Natural killer cell (primary cell): ENCODE results near the gene TLCD1. TPM values are rescaled to one million over a fixed set of nuclear protein-coding genes. Genes with fewer than 3 reads are reported as not detected.

ENCODE experiments used
- ATAC-seq, 3 donors: fragments of 150-1000 bp in 2 of 3; fragments of 200-7000 bp in 1 of 3; cut with Tn5 transposase; 1 replicate in 1 of 3; 2 replicates in 2 of 3; pipeline ENCODE4 v1.10.0; 2021; ENCODE audit warnings: mild to moderate bottlenecking in 2 of 3, moderate library complexity in 2 of 3
- DNase-seq, 2 donors: peaks; one replicate each; pipeline versions ENCODE4 v3.0.0 to v3.0.0-alpha.2; 2013 to 2021; ENCODE audit warnings: mixed read lengths in 1 of 2
- H3K27ac ChIP-seq: one replicate; pipeline ENCODE4 v1.5.1; 2013; ENCODE audit warnings: mild to moderate bottlenecking, low read length
- H3K27me3 ChIP-seq: one replicate; pipeline ENCODE4 v1.6.1; 2013; ENCODE audit warnings: low read length; ENCODE audit not compliant: control insufficient read depth, insufficient read depth
- H3K36me3 ChIP-seq: one replicate; pipeline ENCODE4 v1.6.1; 2013; ENCODE audit warnings: low read length; ENCODE audit not compliant: control insufficient read depth, insufficient read depth
- H3K4me1 ChIP-seq: one replicate; pipeline ENCODE4 v1.6.1; 2013; ENCODE audit warnings: low read length; ENCODE audit not compliant: control insufficient read depth, insufficient read depth
- H3K4me3 ChIP-seq: one replicate; pipeline ENCODE4 v1.5.1; 2013; ENCODE audit warnings: low read length
- H3K9me3 ChIP-seq: one replicate; pipeline ENCODE4 v1.6.1; 2013; ENCODE audit warnings: low read length; ENCODE audit not compliant: control insufficient read depth, insufficient read depth
- H3K27ac Mint-ChIP-seq, 2 donors: one replicate each; pipeline ENCODE4 v1.8.0; 2022; ENCODE audit warnings: mild to moderate bottlenecking in 2 of 2, mixed read lengths in 2 of 2, moderate library complexity in 1 of 2
- H3K27me3 Mint-ChIP-seq, 2 donors: one replicate each; pipeline ENCODE4 v1.8.0; 2022; ENCODE audit warnings: low read depth in 2 of 2, mixed read lengths in 2 of 2
- H3K36me3 Mint-ChIP-seq: one replicate; pipeline ENCODE4 v1.8.0; 2022; ENCODE audit warnings: mixed read lengths
- H3K4me1 Mint-ChIP-seq, 2 donors: one replicate each; pipeline ENCODE4 v1.8.0; 2022; ENCODE audit warnings: mixed read lengths in 2 of 2
- H3K4me3 Mint-ChIP-seq: one replicate; pipeline ENCODE4 v1.8.0; 2022; ENCODE audit warnings: mild to moderate bottlenecking, moderate library complexity, mixed read lengths
- H3K9me3 Mint-ChIP-seq, 2 donors: one replicate each; pipeline ENCODE4 v1.8.0; 2022; ENCODE audit warnings: mixed read lengths in 2 of 2
- WGBS: methylation state at CpG from one replicate; pipeline ENCODE4 v1.1.7; 2013; ENCODE audit warnings: missing lambda C conversion rate; ENCODE audit not compliant: insufficient coverage; 5-methylcytosine and 5-hydroxymethylcytosine counted together
- intact Hi-C: fragments of 100-400 bp; cut with micrococcal nuclease; formaldehyde crosslinking; loops from one replicate; pipeline ENCODE4 v1.14.2; 2022
- total RNA-seq, 4 donors: library from RNA; stranded (reverse); fragments of 120-200 nt in 1 of 4; gene quantifications; one replicate each; pipeline versions ENCODE4 v1.2.3 to v1.2.4, GENCODE V29; 2013 to 2022
- TF ChIP-seq, protein P1 (sequence below): fragments of 200-600 bp; IDR thresholded peaks from one replicate; pipeline ENCODE4 v1.8.0; 2022; ENCODE audit warnings: antibody characterized with exemption

The TLCD1 gene
- total RNA-seq, 3 donors from 2014 or later (not counting 1 experiment from before 2014, with no cell fraction given) = 1.0 TPM; not detected in 2

DNA sequence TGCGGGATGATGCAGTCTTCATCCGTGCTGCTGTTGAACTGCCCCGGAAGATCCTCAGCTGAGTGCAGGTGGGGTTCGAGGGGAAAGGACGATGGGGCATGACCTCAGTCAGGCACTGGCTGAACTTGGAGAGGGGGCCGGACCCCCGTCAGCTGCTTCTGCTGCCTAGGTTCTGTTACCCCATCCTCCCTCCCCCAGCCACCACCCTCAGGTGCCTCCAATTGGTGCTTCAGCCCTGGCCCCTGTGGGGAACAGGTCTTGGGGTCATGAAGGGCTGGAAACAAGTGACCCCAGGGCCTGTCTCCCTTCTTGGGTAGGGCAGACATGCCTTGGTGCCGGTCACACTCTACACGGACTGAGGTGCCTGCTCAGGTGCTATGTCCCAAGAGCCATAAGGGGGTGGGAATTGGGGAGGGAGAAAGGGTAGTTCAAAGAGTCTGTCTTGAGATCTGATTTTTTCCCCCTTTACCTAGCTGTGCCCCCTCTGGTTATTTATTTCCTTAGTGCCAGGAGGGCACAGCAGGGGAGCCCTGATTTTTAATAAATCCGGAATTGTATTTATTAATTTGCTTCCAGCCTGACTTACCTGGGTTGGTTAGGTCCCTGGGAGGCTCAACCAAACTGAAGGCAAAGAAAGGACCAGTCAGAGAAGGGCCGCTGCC is 23.6 kb upstream of the TLCD1 start:
- Histone ChIP-seq H3K4me1 (peaks cover 32% of the 10 kb centered on the region), H3K27ac (no peak overlapping the region), H3K36me3 (peaks cover 15% of the 10 kb centered on the region), H3K4me3 (no peak overlapping the region), H3K27me3 (no peaks in the 10 kb centered on the region), H3K9me3 (no peaks in the 10 kb centered on the region)
- Mint-ChIP-seq H3K27ac (no peak overlapping the region), H3K27me3 (no peaks in the 10 kb centered on the region), H3K4me3 (no peak overlapping the region), H3K9me3 (no peaks in the 10 kb centered on the region), H3K36me3 (no peaks in the 10 kb centered on the region), H3K4me1 (peaks cover 5 to 17% of the 10 kb centered on the region in 2 donors)
- TF ChIP-seq, protein P1, sequence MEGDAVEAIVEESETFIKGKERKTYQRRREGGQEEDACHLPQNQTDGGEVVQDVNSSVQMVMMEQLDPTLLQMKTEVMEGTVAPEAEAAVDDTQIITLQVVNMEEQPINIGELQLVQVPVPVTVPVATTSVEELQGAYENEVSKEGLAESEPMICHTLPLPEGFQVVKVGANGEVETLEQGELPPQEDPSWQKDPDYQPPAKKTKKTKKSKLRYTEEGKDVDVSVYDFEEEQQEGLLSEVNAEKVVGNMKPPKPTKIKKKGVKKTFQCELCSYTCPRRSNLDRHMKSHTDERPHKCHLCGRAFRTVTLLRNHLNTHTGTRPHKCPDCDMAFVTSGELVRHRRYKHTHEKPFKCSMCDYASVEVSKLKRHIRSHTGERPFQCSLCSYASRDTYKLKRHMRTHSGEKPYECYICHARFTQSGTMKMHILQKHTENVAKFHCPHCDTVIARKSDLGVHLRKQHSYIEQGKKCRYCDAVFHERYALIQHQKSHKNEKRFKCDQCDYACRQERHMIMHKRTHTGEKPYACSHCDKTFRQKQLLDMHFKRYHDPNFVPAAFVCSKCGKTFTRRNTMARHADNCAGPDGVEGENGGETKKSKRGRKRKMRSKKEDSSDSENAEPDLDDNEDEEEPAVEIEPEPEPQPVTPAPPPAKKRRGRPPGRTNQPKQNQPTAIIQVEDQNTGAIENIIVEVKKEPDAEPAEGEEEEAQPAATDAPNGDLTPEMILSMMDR = no peak
- 77% methylated on average over 9 of the region's 11 CpGs for WGBS
- no peak for DNase-seq
- intact Hi-C loops = loop anchor here (1.0 to 5.0 kb wide), 2 partner anchors 22 to 32 kb away; partner anchors contain the start of genes RAB34 and RPL23A
- no peak for ATAC-seq

DNA sequence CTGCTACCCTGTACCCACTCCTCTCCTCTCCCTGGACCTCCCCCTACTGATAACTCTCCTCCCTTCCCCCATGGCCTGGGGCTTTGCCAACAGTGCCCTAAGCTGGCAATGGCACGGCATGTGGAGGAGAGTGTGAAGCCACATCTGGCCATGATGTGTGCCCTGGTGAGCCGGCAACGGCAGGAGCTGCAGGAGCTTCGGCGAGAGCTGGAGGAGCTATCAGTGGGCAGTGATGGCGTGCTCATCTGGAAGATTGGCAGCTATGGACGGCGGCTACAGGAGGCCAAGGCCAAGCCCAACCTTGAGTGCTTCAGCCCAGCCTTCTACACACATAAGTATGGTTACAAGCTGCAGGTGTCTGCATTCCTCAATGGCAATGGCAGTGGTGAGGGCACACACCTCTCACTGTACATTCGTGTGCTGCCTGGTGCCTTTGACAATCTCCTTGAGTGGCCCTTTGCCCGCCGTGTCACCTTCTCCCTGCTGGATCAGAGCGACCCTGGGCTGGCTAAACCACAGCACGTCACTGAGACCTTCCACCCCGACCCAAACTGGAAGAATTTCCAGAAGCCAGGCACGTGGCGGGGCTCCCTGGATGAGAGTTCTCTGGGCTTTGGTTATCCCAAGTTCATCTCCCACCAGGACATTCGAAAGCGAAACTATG is 23.0 kb upstream of the TLCD1 start:
- Mint-ChIP-seq H3K9me3 (no peaks in the 10 kb centered on the region), H3K27me3 (no peaks in the 10 kb centered on the region), H3K27ac (peak overlapping the region in 1 of 2 donors; percentile 40), H3K4me3 (no peak overlapping the region), H3K36me3 (no peaks in the 10 kb centered on the region), H3K4me1 (peaks cover 5 to 21% of the 10 kb centered on the region in 2 donors)
- ATAC-seq (no peak), DNase-seq (no peak)
- intact Hi-C loops = no loop called here
- Histone ChIP-seq H3K36me3 (peaks cover 15% of the 10 kb centered on the region), H3K9me3 (no peaks in the 10 kb centered on the region), H3K27ac (no peak overlapping the region), H3K4me3 (no peak overlapping the region), H3K4me1 (peaks cover 37% of the 10 kb centered on the region), H3K27me3 (no peaks in the 10 kb centered on the region)
- TF ChIP-seq, protein P1 = no peak
- WGBS = 92% methylated on average over 18 of the region's 18 CpGs

DNA sequence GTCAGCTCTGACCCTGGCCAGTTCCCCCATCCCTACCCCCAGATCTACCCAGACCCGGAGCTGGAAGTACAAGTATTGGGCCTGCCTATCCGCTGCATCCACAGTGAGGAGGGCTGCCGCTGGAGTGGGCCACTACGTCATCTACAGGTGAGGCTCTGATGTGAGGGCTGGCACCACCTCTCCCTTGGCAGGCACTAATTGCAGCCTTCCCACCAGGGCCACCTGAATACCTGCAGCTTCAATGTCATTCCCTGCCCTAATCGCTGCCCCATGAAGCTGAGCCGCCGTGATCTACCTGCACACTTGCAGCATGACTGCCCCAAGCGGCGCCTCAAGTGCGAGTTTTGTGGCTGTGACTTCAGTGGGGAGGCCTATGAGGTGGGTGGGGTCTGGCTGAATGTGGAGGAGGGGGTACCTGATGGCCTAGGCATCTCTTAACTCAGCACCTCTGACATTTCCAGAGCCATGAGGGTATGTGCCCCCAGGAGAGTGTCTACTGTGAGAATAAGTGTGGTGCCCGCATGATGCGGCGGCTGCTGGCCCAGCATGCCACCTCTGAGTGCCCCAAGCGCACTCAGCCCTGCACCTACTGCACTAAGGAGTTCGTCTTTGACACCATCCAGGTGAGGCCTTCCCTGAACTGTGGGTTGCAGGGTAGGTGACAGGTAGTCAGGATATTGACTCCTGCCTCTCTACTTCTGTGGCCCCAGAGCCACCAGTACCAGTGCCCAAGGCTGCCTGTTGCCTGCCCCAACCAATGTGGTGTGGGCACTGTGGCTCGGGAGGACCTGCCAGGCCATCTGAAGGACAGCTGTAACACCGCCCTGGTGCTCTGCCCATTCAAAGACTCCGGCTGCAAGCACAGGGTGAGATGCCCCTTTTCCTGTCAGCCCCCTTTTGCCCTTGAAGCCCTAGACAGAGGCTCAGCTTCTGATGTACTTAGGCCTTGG is 22.0 kb upstream of the TLCD1 start:
- no peak overlapping the region for H3K4me3 ChIP-seq
- peaks cover 15% of the 10 kb centered on the region for H3K36me3 ChIP-seq
- intact Hi-C loops = no loop called here
- H3K27ac Mint-ChIP-seq = peak overlapping the region; percentile 4 to 40
- H3K27me3 ChIP-seq = no peaks in the 10 kb centered on the region
- WGBS = 91% methylated on average over 18 of the region's 18 CpGs
- no peak overlapping the region for H3K4me3 Mint-ChIP-seq
- ATAC-seq = no peak
- no peaks in the 10 kb centered on the region for H3K36me3 Mint-ChIP-seq
- H3K27me3 Mint-ChIP-seq = no peaks in the 10 kb centered on the region
- no peak overlapping the region for H3K27ac ChIP-seq
- TF ChIP-seq, protein P1 = no peak
- H3K4me1 Mint-ChIP-seq = peaks cover 5 to 26% of the 10 kb centered on the region in 2 donors
- no peak for DNase-seq
- H3K4me1 ChIP-seq = peaks cover 43% of the 10 kb centered on the region
- no peaks in the 10 kb centered on the region for H3K9me3 ChIP-seq
- no peaks in the 10 kb centered on the region for H3K9me3 Mint-ChIP-seq
